ENCODE measurements around the gene ZNF561.

- TF ChIP-seq, protein P1, sequence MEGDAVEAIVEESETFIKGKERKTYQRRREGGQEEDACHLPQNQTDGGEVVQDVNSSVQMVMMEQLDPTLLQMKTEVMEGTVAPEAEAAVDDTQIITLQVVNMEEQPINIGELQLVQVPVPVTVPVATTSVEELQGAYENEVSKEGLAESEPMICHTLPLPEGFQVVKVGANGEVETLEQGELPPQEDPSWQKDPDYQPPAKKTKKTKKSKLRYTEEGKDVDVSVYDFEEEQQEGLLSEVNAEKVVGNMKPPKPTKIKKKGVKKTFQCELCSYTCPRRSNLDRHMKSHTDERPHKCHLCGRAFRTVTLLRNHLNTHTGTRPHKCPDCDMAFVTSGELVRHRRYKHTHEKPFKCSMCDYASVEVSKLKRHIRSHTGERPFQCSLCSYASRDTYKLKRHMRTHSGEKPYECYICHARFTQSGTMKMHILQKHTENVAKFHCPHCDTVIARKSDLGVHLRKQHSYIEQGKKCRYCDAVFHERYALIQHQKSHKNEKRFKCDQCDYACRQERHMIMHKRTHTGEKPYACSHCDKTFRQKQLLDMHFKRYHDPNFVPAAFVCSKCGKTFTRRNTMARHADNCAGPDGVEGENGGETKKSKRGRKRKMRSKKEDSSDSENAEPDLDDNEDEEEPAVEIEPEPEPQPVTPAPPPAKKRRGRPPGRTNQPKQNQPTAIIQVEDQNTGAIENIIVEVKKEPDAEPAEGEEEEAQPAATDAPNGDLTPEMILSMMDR (IDR thresholded peaks at IDR 0.05): peak; percentile 10 to 58 (median 47)
- no peak for TF ChIP-seq POLR2A (IDR thresholded peaks at IDR 0.05)
Measured at GRCh38 chr19:9586764-9587163, 34.3 kb downstream of the ZNF561 start.
